Lung (tissue), 12 donors: Measurements from ENCODE around the gene ITPKB. TPM values are rescaled to one million over a fixed set of nuclear protein-coding genes. Genes with fewer than 3 reads are reported as not detected.

ENCODE experiments used
- ATAC-seq: fragments of 200-7000 bp; cut with Tn5 transposase; one replicate; pipeline ENCODE4 v1.9.1; 2020; ENCODE audit warnings: moderate number of reproducible peaks; ENCODE audit not compliant: insufficient read depth, low FRiP score
- DNase-seq, 3 donors: peaks; one replicate each; pipeline ENCODE4 v3.0.0-alpha.2; 2013 to 2017
- H3K27ac ChIP-seq, 2 donors: one replicate each; pipeline ENCODE4 v1.5.1; 2013; ENCODE audit warnings: mild to moderate bottlenecking in 2 of 2, moderate library complexity in 2 of 2, control low read depth in 1 of 2, inconsistent platforms in 1 of 2, low read depth in 1 of 2, low read length in 1 of 2
- H3K27me3 ChIP-seq, 3 donors: one replicate each; pipeline ENCODE4 v1.5.1; 2013; ENCODE audit warnings: low read length in 2 of 3; ENCODE audit not compliant: control insufficient read depth in 3 of 3, insufficient read depth in 3 of 3
- H3K36me3 ChIP-seq, 4 donors: one replicate each; pipeline ENCODE4 v1.5.1; 2013; ENCODE audit warnings: low read length in 4 of 4, mild to moderate bottlenecking in 1 of 4, moderate library complexity in 1 of 4; ENCODE audit not compliant: control insufficient read depth in 4 of 4, insufficient read depth in 4 of 4
- H3K4me1 ChIP-seq, 5 donors: one replicate each; pipeline ENCODE4 v1.5.1; 2013; ENCODE audit warnings: low read length in 5 of 5, mild to moderate bottlenecking in 2 of 5, moderate library complexity in 1 of 5; ENCODE audit not compliant: control insufficient read depth in 5 of 5, insufficient read depth in 5 of 5
- H3K4me3 ChIP-seq: one replicate; pipeline ENCODE4 v1.5.1; 2013; ENCODE audit warnings: mild to moderate bottlenecking, control low read depth, moderate library complexity
- H3K9ac ChIP-seq, 2 donors: one replicate each; pipeline ENCODE4 v1.5.1; 2013; ENCODE audit warnings: low read length in 2 of 2, control low read depth in 1 of 2; ENCODE audit not compliant: insufficient read depth in 1 of 2
- H3K9me3 ChIP-seq, 4 donors: one replicate each; pipeline ENCODE4 v1.5.1; 2013; ENCODE audit warnings: low read length in 3 of 4, mild to moderate bottlenecking in 1 of 4, moderate library complexity in 1 of 4; ENCODE audit not compliant: control insufficient read depth in 4 of 4, insufficient read depth in 3 of 4
- CTCF ChIP-seq: IDR thresholded peaks from 2 replicates; pipeline ENCODE4 v1.5.1; 2012; ENCODE audit warnings: mild to moderate bottlenecking; ENCODE audit errors: control extremely low read depth, extremely low read depth
- WGBS, 2 donors: extraction: QIAGEN DNeasy Blood & Tissue Kit; methylation state at CpG; one replicate each; pipeline ENCODE4 v1.1.7; 2013; 5-methylcytosine and 5-hydroxymethylcytosine counted together
- polyA plus RNA-seq, 2 donors: library from polyadenylated mRNA; stranded (reverse); fragments of 200-250 nt; gene quantifications; one replicate each; pipeline ENCODE4 v1.2.1, GENCODE V29; 2013
- total RNA-seq, 2 donors: library from RNA; depleted of rRNA in 1 of 2; stranded (reverse); fragments of >200 nt in 1 of 2; gene quantifications; one replicate each; pipeline ENCODE4 v1.2.1, GENCODE V29; 2014 to 2021
- donor health status: control.
- donor health status: control.
- donor health status: Bipolar disorder and iron deficiency.
- donor health status: healthy.
- donor health status: DM: yes; HTN: yes; CAD: no.

Gene ITPKB
- total and polyA plus RNA-seq, 4 donors = 9.9 to 46.6 (median 28.1) TPM

- TF ChIP-seq CTCF = no peak
- peaks cover 0 to 9% (median 0%) of the 10 kb centered on the region in 4 donors for H3K36me3 ChIP-seq
- no peak for ATAC-seq
- H3K9me3 ChIP-seq = no peaks in the 10 kb centered on the region
- H3K9ac ChIP-seq = no peak overlapping the region
- WGBS, 2 donors = 91 to 95% methylated on average over 7 of the region's 7 CpGs
- DNase-seq = no peak
- peaks cover 0 to 26% (median 10%) of the 10 kb centered on the region in 5 donors for H3K4me1 ChIP-seq
- no peaks in the 10 kb centered on the region for H3K27me3 ChIP-seq
- H3K27ac ChIP-seq = no peak overlapping the region
- H3K4me3 ChIP-seq = no peak overlapping the region
Measured at GRCh38 chr1:226696547-226696946, 42.5 kb downstream of the ITPKB start.

GRCh38 chr1:226695335-226695900 is 43.7 kb downstream of the ITPKB start:
- TF ChIP-seq CTCF = no peak

GRCh38 chr1:226692823-226693222 is 46.3 kb downstream of the ITPKB start:
- H3K27ac ChIP-seq = peak overlapping the region in 1 of 2 donors; percentile 72
- no peak for TF ChIP-seq CTCF
- H3K36me3 ChIP-seq = peaks cover 0 to 2% (median 0%) of the 10 kb centered on the region in 4 donors
- WGBS, 2 donors = 75 to 80% methylated on average over 3 of the region's 3 CpGs
- H3K4me3 ChIP-seq = no peak overlapping the region
- peaks cover 8 to 51% (median 14%) of the 10 kb centered on the region in 5 donors for H3K4me1 ChIP-seq
- H3K27me3 ChIP-seq = no peaks in the 10 kb centered on the region
- H3K9me3 ChIP-seq = no peaks in the 10 kb centered on the region
- DNase-seq (peak in 2 of 3 donors; percentile 44 to 61), ATAC-seq (no peak)
- H3K9ac ChIP-seq = no peak overlapping the region

More at GRCh38 chr1:226695335-226695900, 43.7 kb downstream of the ITPKB start:
- Histone ChIP-seq H3K9me3 (no peaks in the 10 kb centered on the region), H3K9ac (no peak overlapping the region), H3K27ac (no peak overlapping the region), H3K4me1 (peaks cover 5 to 37% (median 13%) of the 10 kb centered on the region in 5 donors), H3K27me3 (no peaks in the 10 kb centered on the region), H3K4me3 (no peak overlapping the region), H3K36me3 (peaks cover 0 to 9% (median 0%) of the 10 kb centered on the region in 4 donors)
- WGBS, 2 donors = 78 to 79% methylated on average over 7 of the region's 7 CpGs
- DNase-seq (no peak), ATAC-seq (no peak)
